Ishikawa (cell line): ENCODE data around the gene SRGAP1.

Source experiments
- FOXM1 ChIP-seq: IDR thresholded peaks from 2 replicates; pipeline ENCODE4 v1.6.1; 2012; ENCODE audit warnings: low read depth, borderline replicate concordance
- RAD21 ChIP-seq: IDR thresholded peaks from 2 replicates; pipeline ENCODE4 v1.6.1; 2012; ENCODE audit warnings: low read depth
- REST ChIP-seq: IDR thresholded peaks from 2 replicates; pipeline ENCODE4 v1.6.1; 2012; ENCODE audit warnings: low read depth, mild to moderate bottlenecking
- YY1 ChIP-seq: IDR thresholded peaks from 2 replicates; pipeline ENCODE4 v1.6.1; 2012; ENCODE audit warnings: low read depth

- TF ChIP-seq YY1, result no peak
- no peak for TF ChIP-seq FOXM1
- TF ChIP-seq REST, result no peak
- TF ChIP-seq RAD21, result no peak
Measured at GRCh38 chr12:63945777-63946176, 101.3 kb downstream of the SRGAP1 start.
